ENCODE results near the gene ADAM10.

The ADAM10 gene

GRCh38 chr15:58608711-58609110, 140.8 kb downstream of the ADAM10 start:
- Histone ChIP-seq H3K4me3 (replicated peaks; ENCODE audit: insufficient read depth, low read length) (no peak overlapping the region), H3K27me3 (ENCODE audit: insufficient read depth, poor library complexity, severe bottlenecking) (no peaks in the 10 kb centered on the region), H3K27ac (replicated peaks) (no peak overlapping the region)
- DNase-seq (ENCODE audit: low read depth in 1 of 2, low spot score in 1 of 2): no peak
- no peak for TF ChIP-seq GABPA (IDR thresholded peaks at IDR 0.05; ENCODE audit: low read depth)
- no peak for TF ChIP-seq REST (IDR thresholded peaks at IDR 0.05; ENCODE audit: insufficient replicate concordance, low read depth)

- H3K4me3 ChIP-seq (replicated peaks; ENCODE audit: insufficient read depth, low read length): no peak overlapping the region
- H3K27me3 ChIP-seq (ENCODE audit: insufficient read depth, poor library complexity, severe bottlenecking): no peaks in the 10 kb centered on the region
- no peak overlapping the region for H3K27ac ChIP-seq (replicated peaks)
- no peak for TF ChIP-seq GABPA (IDR thresholded peaks at IDR 0.05; ENCODE audit: low read depth)
- no peak for TF ChIP-seq CTCF (IDR thresholded peaks at IDR 0.05; ENCODE audit: insufficient read depth, low read length)
- no peak for TF ChIP-seq POLR2AphosphoS5 (IDR thresholded peaks at IDR 0.05; ENCODE audit: low read depth)
- no peak for TF ChIP-seq SPI1 (IDR thresholded peaks at IDR 0.05; ENCODE audit: borderline replicate concordance, low read depth)
- TF ChIP-seq REST (IDR thresholded peaks at IDR 0.05; ENCODE audit: insufficient replicate concordance, low read depth): no peak
- no peak for DNase-seq (ENCODE audit: low read depth in 1 of 2, low spot score in 1 of 2)
Observed at GRCh38 chr15:58608129-58608590, 141.3 kb downstream of the ADAM10 start.

GRCh38 chr15:58606577-58607080, 142.9 kb downstream of the ADAM10 start:
- Histone ChIP-seq H3K27ac (replicated peaks) (no peak overlapping the region), H3K27me3 (ENCODE audit: insufficient read depth, poor library complexity, severe bottlenecking) (no peaks in the 10 kb centered on the region), H3K4me3 (replicated peaks; ENCODE audit: insufficient read depth, low read length) (no peak overlapping the region)
- DNase-seq (ENCODE audit: low read depth in 1 of 2, low spot score in 1 of 2): no peak
- TF ChIP-seq REST (IDR thresholded peaks at IDR 0.05; ENCODE audit: insufficient replicate concordance, low read depth) (no peak), SPI1 (IDR thresholded peaks at IDR 0.05; ENCODE audit: borderline replicate concordance, low read depth) (no peak), GABPA (IDR thresholded peaks at IDR 0.05; ENCODE audit: low read depth) (no peak), CTCF (IDR thresholded peaks at IDR 0.05; ENCODE audit: insufficient read depth, low read length) (no peak), POLR2AphosphoS5 (IDR thresholded peaks at IDR 0.05; ENCODE audit: low read depth) (no peak)

All from HL-60 (cell line).